GM20431 (cell line): Measurements from ENCODE around the gene POR.

Source experiments
- in situ Hi-C: fragments of 300-500 bp; cut with MseI, MboI; formaldehyde crosslinking; loops from one replicate; pipeline ENCODE4 v1.15.0; 2020; ENCODE audit warnings: low sequenced_read_pairs; ENCODE audit not compliant: unreplicated experiment

Gene POR

DNA sequence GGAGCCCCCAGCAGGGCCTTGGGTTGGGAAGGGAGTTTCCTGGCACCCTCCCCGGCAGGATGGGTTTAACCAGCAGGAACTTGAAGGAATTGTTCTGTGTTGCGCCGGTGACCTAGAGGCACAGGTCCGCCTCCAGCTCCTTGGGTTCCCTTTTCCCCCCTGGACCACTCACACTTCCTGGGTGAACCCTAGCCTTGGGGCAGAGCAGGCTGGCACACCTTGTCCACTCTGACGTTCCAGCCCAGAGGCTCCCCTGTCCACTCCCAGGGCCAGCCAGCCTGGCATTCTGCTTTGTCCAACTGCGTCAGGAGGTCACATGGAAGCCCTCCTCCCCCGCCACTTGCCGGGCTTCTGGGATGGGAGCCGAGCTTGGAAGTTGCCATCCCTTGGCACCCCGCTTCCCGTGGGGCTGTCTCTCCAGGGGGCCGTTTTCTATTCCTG is 53.6 kb downstream of the POR start:
- in situ Hi-C loops: no loop called here

DNA sequence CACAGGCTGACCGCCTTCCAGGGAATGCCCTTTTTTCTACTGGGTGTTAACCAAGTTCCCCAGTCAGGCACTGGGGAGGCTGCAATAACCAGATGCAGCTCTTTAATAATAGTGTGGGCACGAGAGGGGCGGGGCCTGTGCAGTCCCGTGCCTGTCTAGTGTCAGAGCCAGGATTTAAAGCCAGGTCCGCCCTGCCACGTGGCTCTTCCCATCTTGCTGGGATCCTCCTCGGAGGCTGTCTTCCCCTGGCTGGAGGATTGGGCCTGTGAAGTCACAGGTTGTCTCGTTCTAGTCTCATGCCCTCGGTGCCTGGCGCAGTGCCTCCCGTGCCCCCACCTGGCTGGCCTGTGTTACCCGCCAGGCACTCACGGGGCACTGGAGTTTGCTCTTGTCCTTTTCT is 54.2 kb downstream of the POR start:
- in situ Hi-C loops: no loop called here

- in situ Hi-C loops: no loop called here
Observed at GRCh38 chr7:75969704-75970498, 54.9 kb downstream of the POR start.

GRCh38 chr7:75971309-75971960 is 56.5 kb downstream of the POR start:
- in situ Hi-C loops: no loop called here

- in situ Hi-C loops: no loop called here
Observed at GRCh38 chr7:75971961-75972763, 57.2 kb downstream of the POR start.

GRCh38 chr7:75977743-75978142 is 62.8 kb downstream of the POR start:
- in situ Hi-C loops: no loop called here

DNA sequence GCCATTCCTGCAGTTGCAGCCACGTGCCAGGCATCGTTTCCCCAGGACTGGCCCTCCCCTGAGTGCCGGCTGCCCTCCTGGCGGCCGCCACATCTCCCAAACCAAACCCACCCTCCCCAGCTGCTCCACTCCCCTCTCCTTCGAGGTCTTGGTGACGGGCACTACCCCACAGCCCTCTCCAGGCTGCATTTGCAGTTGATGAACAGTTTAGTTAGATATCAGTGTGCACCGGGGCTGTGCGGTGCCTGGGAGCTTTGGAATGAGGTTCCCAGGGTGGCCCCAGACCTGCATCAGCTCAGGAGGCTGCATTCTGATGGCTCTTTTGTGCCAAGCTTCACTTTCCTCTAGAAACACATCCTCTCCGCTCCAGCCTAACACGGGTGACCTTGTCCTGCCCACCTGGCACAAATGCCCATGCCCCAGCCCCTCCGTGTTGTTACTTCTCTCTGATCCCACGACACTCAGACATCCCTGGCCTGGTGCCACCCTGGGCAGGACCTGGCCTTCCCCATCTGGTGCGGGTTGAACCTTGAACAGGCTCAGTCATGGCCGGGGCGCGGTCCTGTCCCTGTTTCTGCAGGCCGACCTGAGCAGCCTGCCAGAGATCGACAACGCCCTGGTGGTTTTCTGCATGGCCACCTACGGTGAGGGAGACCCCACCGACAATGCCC is 64.9 kb downstream of the POR start:
- in situ Hi-C loops: no loop called here

- in situ Hi-C loops: no loop called here
Observed at GRCh38 chr7:75980430-75981202, 65.7 kb downstream of the POR start.

DNA sequence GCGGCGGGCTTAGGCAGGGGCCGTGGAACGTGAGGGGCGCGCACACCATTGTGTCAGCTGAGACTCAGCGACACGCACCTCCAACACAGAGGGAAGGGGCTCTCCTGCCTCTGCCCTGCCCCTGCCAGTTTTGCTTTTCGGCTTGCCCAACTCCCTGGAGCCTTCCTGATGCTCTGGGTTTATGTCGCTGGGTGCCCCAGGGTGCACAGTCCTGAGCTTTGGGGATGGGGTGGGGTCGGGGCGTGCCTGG is 66.2 kb downstream of the POR start:
- in situ Hi-C loops: no loop called here

GRCh38 chr7:75981453-75982305 is 66.7 kb downstream of the POR start:
- in situ Hi-C loops: no loop called here

DNA sequence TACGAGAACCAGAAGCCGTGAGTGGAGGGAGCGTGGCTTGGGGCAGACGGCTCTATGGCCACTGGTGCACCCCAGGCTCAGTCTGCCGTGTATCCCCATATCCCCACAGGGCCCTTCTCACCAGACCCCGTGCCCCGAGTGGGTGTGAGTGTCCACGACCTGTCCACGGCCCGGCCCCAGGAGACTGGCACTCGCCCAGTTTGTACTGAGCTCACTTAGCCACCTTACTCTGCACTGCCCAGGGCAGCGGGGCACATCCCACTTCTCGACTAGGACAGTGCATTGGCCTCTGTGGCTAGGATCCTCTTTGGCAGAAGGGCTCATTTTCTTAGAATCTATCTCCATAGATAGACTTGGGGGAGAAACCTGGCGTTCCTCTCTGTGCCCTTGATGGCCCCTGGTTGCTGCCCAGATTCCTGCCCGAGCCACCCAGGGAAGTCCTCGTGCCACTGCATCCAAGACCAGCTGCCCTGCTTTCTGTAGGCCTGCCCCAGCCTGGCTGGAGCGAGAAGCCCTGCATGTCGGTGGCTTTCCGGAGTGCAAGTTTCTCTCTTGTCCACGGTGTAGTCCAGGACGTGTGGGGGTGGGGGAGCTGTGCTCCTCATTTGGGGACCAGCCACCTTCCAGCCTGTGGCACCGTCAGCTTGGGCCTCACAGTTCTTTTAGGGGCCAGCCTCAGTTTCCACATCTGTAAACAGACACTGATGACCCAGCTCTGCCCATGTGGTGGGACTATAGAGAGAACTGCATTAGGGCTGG is 67.5 kb downstream of the POR start:
- in situ Hi-C loops: no loop called here

DNA sequence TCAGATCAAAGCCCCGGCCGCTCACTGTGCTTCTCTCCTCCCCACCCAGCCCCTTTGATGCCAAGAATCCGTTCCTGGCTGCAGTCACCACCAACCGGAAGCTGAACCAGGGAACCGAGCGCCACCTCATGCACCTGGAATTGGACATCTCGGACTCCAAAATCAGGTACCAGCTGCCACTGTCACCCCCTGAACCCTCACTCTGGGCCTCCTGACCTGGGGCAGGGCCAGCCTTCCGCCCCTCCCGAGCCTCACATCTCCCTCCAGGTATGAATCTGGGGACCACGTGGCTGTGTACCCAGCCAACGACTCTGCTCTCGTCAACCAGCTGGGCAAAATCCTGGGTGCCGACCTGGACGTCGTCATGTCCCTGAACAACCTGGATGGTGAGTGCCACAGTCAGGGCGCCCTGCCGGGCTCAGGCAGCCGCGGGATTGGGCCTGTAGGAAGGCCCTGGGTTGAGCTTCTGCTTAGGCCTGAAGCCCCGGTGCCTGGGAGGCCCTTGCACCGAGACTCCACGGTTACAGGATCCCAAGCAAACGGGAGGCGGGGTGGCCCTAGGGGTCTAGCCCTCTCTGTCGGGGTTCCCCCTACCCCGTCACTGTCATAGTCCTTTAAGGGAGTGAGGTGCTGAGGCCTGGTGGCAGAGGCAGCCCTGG is 68.6 kb downstream of the POR start:
- in situ Hi-C loops: no loop called here

DNA sequence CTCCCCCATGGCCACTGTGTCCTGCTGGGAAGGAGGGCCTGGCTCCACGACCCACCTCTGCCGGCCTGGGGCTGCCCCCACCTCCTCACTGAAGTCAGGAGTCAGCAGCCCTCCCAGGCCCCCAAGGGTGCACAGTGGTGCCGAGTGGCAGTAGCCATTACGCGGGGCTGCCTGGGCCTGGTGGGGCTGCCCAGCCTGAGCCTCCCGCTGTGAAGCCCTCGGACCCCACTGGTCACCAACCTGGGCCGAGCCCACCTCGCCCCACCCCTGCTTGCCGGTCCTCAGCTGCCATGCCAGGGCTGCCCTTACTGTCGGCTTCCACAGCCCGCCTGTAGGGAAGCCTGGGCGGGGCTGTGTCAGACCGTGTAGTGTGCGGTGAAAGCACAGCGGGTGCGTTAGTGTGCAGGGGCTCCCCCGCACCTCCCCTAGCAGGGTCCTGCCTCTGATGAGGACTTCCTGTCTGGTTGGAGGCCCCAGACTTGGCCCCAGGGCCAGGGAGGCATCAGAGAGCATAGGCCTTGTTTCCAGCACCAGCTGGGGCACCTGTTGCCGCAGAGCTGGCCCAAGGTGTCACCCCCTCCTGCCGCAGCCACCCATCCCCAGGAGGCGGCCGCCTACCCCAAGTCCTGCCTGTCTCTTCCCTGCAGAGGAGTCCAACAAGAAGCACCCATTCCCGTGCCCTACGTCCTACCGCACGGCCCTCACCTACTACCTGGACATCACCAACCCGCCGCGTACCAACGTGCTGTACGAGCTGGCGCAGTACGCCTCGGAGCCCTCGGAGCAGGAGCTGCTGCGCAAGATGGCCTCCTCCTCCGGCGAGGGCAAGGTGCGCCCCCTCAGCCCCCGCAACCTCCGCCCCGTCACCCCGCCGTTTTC is 69.4 kb downstream of the POR start:
- in situ Hi-C loops: no loop called here

- in situ Hi-C loops: no loop called here
Observed at GRCh38 chr7:75985009-75985517, 70.1 kb downstream of the POR start.

DNA sequence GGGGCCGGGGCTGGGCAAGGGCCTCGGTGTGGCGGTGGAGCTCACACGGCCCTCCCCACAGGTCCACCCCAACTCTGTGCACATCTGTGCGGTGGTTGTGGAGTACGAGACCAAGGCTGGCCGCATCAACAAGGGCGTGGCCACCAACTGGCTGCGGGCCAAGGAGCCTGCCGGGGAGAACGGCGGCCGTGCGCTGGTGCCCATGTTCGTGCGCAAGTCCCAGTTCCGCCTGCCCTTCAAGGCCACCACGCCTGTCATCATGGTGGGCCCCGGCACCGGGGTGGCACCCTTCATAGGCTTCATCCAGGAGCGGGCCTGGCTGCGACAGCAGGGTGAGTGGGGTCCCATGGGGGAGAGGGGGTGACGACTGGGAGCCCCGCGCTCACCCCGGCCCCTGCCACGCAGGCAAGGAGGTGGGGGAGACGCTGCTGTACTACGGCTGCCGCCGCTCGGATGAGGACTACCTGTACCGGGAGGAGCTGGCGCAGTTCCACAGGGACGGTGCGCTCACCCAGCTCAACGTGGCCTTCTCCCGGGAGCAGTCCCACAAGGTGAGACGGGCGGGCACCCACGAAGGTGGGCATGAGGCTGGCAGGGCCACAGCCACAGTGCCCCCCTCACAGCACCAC is 70.7 kb downstream of the POR start:
- in situ Hi-C loops: no loop called here

- in situ Hi-C loops: no loop called here
Observed at GRCh38 chr7:75986147-75986781, 71.3 kb downstream of the POR start.
